ENCODE measurements around the gene RIPOR2. TPM values are rescaled to one million over a fixed set of nuclear protein-coding genes. Genes with fewer than 3 reads are reported as not detected.

The RIPOR2 gene
- total and polyA plus RNA-seq, 2 of the 13 experiments (the other 11 are each of a cell fraction or from before 2014, with no cell fraction given), result 0.02 to 0.05 TPM

GRCh38 chr6:24802271-24803059 lies 133.3 kb downstream of the RIPOR2 start (continued):
- TF ChIP-seq ZNF816 (CRISPR knock-in tag; IDR thresholded peaks at IDR 0.05; ENCODE audit: borderline replicate concordance), result no peak
- peak; percentile 58; the same call in 1 of the 2 replicates for TF ChIP-seq HNF4G (IDR thresholded peaks at IDR 0.05; ENCODE audit: borderline replicate concordance, low read depth, low read length)
- no peak for TF ChIP-seq HNF4G (CRISPR knock-in tag; IDR thresholded peaks at IDR 0.05; ENCODE audit: borderline replicate concordance, low read depth)
- TF ChIP-seq, protein P1, sequence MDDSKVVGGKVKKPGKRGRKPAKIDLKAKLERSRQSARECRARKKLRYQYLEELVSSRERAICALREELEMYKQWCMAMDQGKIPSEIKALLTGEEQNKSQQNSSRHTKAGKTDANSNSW (CRISPR knock-in tag; IDR thresholded peaks at IDR 0.05; ENCODE audit: borderline replicate concordance), result no peak
- 0 out of 2 replicates have a peak, but pooled peaks have one; percentile 26 for TF ChIP-seq TBX2 (CRISPR knock-in tag; IDR thresholded peaks at IDR 0.05; ENCODE audit: borderline replicate concordance)
- peak; percentile 29; the same call in 1 of the 2 replicates for TF ChIP-seq HOXD1 (CRISPR knock-in tag; IDR thresholded peaks at IDR 0.05)
- 0 out of 2 replicates have a peak, but pooled peaks have one; percentile 50 for TF ChIP-seq RFXAP (CRISPR knock-in tag; IDR thresholded peaks at IDR 0.05; ENCODE audit: borderline replicate concordance)
- TF ChIP-seq FOSL2 (CRISPR knock-in tag; IDR thresholded peaks at IDR 0.05), result peak; percentile 33; the same call in 1 of the 2 replicates
- TF ChIP-seq ZGPAT (CRISPR knock-in tag; IDR thresholded peaks at IDR 0.05), result no peak
- no peak for TF ChIP-seq ZNF703 (CRISPR knock-in tag; IDR thresholded peaks at IDR 0.05; ENCODE audit: borderline replicate concordance)
- TF ChIP-seq ISL2 (CRISPR knock-in tag; IDR thresholded peaks at IDR 0.05), result peak; percentile 48; the same call in 1 of the 2 replicates
- TF ChIP-seq, protein P2, sequence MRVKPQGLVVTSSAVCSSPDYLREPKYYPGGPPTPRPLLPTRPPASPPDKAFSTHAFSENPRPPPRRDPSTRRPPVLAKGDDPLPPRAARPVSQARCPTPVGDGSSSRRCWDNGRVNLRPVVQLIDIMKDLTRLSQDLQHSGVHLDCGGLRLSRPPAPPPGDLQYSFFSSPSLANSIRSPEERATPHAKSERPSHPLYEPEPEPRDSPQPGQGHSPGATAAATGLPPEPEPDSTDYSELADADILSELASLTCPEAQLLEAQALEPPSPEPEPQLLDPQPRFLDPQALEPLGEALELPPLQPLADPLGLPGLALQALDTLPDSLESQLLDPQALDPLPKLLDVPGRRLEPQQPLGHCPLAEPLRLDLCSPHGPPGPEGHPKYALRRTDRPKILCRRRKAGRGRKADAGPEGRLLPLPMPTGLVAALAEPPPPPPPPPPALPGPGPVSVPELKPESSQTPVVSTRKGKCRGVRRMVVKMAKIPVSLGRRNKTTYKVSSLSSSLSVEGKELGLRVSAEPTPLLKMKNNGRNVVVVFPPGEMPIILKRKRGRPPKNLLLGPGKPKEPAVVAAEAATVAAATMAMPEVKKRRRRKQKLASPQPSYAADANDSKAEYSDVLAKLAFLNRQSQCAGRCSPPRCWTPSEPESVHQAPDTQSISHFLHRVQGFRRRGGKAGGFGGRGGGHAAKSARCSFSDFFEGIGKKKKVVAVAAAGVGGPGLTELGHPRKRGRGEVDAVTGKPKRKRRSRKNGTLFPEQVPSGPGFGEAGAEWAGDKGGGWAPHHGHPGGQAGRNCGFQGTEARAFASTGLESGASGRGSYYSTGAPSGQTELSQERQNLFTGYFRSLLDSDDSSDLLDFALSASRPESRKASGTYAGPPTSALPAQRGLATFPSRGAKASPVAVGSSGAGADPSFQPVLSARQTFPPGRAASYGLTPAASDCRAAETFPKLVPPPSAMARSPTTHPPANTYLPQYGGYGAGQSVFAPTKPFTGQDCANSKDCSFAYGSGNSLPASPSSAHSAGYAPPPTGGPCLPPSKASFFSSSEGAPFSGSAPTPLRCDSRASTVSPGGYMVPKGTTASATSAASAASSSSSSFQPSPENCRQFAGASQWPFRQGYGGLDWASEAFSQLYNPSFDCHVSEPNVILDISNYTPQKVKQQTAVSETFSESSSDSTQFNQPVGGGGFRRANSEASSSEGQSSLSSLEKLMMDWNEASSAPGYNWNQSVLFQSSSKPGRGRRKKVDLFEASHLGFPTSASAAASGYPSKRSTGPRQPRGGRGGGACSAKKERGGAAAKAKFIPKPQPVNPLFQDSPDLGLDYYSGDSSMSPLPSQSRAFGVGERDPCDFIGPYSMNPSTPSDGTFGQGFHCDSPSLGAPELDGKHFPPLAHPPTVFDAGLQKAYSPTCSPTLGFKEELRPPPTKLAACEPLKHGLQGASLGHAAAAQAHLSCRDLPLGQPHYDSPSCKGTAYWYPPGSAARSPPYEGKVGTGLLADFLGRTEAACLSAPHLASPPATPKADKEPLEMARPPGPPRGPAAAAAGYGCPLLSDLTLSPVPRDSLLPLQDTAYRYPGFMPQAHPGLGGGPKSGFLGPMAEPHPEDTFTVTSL (CRISPR knock-in tag; IDR thresholded peaks at IDR 0.05; ENCODE audit: borderline replicate concordance), result 0 out of 2 replicates have a peak, but pooled peaks have one; percentile 12
- TF ChIP-seq RXRA (CRISPR knock-in tag; IDR thresholded peaks at IDR 0.05), result 0 out of 2 replicates have a peak, but pooled peaks have one; percentile 27
- TF ChIP-seq MYC (CRISPR knock-in tag; IDR thresholded peaks at IDR 0.05; ENCODE audit: borderline replicate concordance), result no peak
- no peak for TF ChIP-seq ZMYM2 (CRISPR knock-in tag; IDR thresholded peaks at IDR 0.05)
- TF ChIP-seq ZNF12 (CRISPR knock-in tag; IDR thresholded peaks at IDR 0.05), result peak; percentile 47; the same call in 1 of the 2 replicates
- no peak for TF ChIP-seq PLRG1 (conservative IDR thresholded peaks at IDR 0.05)
- TF ChIP-seq MED1 (CRISPR knock-in tag; IDR thresholded peaks at IDR 0.05), result peak; percentile 19
- TF ChIP-seq NFYB (CRISPR knock-in tag; IDR thresholded peaks at IDR 0.05), result no peak
- TF ChIP-seq, protein P3, sequence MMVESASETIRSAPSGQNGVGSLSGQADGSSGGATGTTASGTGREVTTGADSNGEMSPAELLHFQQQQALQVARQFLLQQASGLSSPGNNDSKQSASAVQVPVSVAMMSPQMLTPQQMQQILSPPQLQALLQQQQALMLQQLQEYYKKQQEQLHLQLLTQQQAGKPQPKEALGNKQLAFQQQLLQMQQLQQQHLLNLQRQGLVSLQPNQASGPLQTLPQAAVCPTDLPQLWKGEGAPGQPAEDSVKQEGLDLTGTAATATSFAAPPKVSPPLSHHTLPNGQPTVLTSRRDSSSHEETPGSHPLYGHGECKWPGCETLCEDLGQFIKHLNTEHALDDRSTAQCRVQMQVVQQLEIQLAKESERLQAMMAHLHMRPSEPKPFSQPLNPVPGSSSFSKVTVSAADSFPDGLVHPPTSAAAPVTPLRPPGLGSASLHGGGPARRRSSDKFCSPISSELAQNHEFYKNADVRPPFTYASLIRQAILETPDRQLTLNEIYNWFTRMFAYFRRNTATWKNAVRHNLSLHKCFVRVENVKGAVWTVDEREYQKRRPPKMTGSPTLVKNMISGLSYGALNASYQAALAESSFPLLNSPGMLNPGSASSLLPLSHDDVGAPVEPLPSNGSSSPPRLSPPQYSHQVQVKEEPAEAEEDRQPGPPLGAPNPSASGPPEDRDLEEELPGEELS (CRISPR knock-in tag; IDR thresholded peaks at IDR 0.05), result 0 out of 2 replicates have a peak, but pooled peaks have one; percentile 27
